Measurements from ENCODE around the gene MYO1D.
"Not testable (repeated sequence)": the region's sequence is repeated elsewhere in the genome, so short reads cannot be mapped to it uniquely, and the experiment has no call there.

The MYO1D gene

GRCh38 chr17:32658470-32659418, 218.2 kb downstream of the MYO1D start:
- DNase-seq = no peak

GRCh38 chr17:32656886-32657285, 220.0 kb downstream of the MYO1D start:
- DNase-seq = no peak

GRCh38 chr17:32654324-32654723, 222.6 kb downstream of the MYO1D start:
- no peak for DNase-seq

GRCh38 chr17:32651084-32651483, 225.8 kb downstream of the MYO1D start:
- DNase-seq = no peak

- DNase-seq = no peak
Measured at GRCh38 chr17:32648450-32648849, 228.5 kb downstream of the MYO1D start.

GRCh38 chr17:32646941-32647340, 230.0 kb downstream of the MYO1D start:
- DNase-seq = no peak

- DNase-seq = not testable (repeated sequence)
Measured at GRCh38 chr17:32641514-32641913, 235.4 kb downstream of the MYO1D start.

- DNase-seq = no peak
Measured at GRCh38 chr17:32636598-32637218, 240.2 kb downstream of the MYO1D start.

- DNase-seq = no peak
Measured at GRCh38 chr17:32634167-32634566, 242.8 kb downstream of the MYO1D start.

- no peak for DNase-seq
Measured at GRCh38 chr17:32631341-32632096, 245.4 kb downstream of the MYO1D start.

GRCh38 chr17:32629563-32630190, 247.2 kb downstream of the MYO1D start:
- no peak for DNase-seq

GRCh38 chr17:32628271-32629044, 248.5 kb downstream of the MYO1D start:
- no peak for DNase-seq

GRCh38 chr17:32627239-32627996, 249.5 kb downstream of the MYO1D start:
- DNase-seq = no peak

GRCh38 chr17:32626379-32626791, 250.5 kb downstream of the MYO1D start:
- no peak for DNase-seq

GRCh38 chr17:32625971-32626370, 251.0 kb downstream of the MYO1D start:
- no peak for DNase-seq

- DNase-seq = no peak
Measured at GRCh38 chr17:32623196-32623595, 253.7 kb downstream of the MYO1D start.

GRCh38 chr17:32622540-32622939, 254.4 kb downstream of the MYO1D start:
- DNase-seq = no peak

- no peak for DNase-seq
Measured at GRCh38 chr17:32621612-32622312, 255.2 kb downstream of the MYO1D start.

GRCh38 chr17:32615326-32615725, 261.6 kb downstream of the MYO1D start:
- no peak for DNase-seq

- DNase-seq = no peak
Measured at GRCh38 chr17:32610943-32611342, 266.0 kb downstream of the MYO1D start.

Data from activated gamma-delta T cell (primary cell).